ENCODE data around the gene ETS2.

ETS2 gene

DNA sequence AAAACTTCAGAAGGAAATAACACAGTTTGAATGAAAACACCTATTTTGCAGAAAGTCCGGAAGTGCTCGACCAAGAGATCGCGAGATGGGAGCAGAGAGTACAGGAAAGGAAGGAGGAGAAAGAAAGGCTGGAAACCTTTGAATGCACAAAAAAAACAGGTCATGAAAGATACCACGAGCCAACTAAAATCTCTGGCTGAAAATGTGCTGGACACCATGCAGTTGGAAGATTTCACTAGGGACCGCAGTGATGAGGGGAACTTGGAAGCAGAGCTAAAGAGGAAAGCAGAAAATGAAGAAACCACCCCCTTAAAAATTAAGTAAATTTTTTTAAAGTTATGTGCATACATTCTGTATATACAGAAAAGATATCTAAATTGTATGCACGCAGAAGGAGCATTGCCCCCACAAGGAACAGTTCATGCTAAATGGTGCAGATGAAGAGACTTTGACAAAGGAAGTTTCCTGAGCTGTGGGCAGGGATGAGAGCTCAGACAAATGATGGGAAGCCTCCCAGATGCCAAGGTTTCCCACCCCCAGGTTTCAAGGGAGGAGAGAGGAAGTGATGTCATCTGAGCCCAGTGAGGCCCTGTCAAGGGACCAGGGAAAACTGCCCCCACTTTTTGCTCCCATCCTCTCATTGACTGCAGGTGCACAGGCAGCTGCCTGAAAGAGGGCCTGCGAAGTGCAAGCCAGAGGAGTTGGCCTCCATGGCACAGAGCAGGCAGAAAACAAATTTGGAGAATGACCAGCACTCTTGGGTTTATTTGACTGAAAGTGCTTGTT, 52.5 kb downstream of the ETS2 start:
- H3K27me3 ChIP-seq (ENCODE audit: insufficient read depth, poor library complexity, severe bottlenecking): no peaks in the 10 kb centered on the region
- no peak for TF ChIP-seq SPI1 (IDR thresholded peaks at IDR 0.05; ENCODE audit: borderline replicate concordance, low read depth)
- no peak for TF ChIP-seq GABPA (IDR thresholded peaks at IDR 0.05; ENCODE audit: low read depth)
- no peak for TF ChIP-seq REST (IDR thresholded peaks at IDR 0.05; ENCODE audit: insufficient replicate concordance, low read depth)
- TF ChIP-seq CTCF (IDR thresholded peaks at IDR 0.05; ENCODE audit: insufficient read depth, low read length): no peak
- TF ChIP-seq POLR2AphosphoS5 (IDR thresholded peaks at IDR 0.05; ENCODE audit: low read depth): no peak
- no peak overlapping the region for H3K27ac ChIP-seq (replicated peaks)
- H3K4me3 ChIP-seq (replicated peaks; ENCODE audit: insufficient read depth, low read length): no peak overlapping the region
- no peak for DNase-seq (ENCODE audit: low read depth in 1 of 2, low spot score in 1 of 2)

- no peaks in the 10 kb centered on the region for H3K27me3 ChIP-seq (ENCODE audit: insufficient read depth, poor library complexity, severe bottlenecking)
- no peak for TF ChIP-seq POLR2AphosphoS5 (IDR thresholded peaks at IDR 0.05; ENCODE audit: low read depth)
- TF ChIP-seq CTCF (IDR thresholded peaks at IDR 0.05; ENCODE audit: insufficient read depth, low read length): no peak
- TF ChIP-seq SPI1 (IDR thresholded peaks at IDR 0.05; ENCODE audit: borderline replicate concordance, low read depth): no peak
- no peak for TF ChIP-seq REST (IDR thresholded peaks at IDR 0.05; ENCODE audit: insufficient replicate concordance, low read depth)
- no peak for TF ChIP-seq GABPA (IDR thresholded peaks at IDR 0.05; ENCODE audit: low read depth)
- DNase-seq (ENCODE audit: low read depth in 1 of 2, low spot score in 1 of 2): no peak
- no peak overlapping the region for H3K4me3 ChIP-seq (replicated peaks; ENCODE audit: insufficient read depth, low read length)
- no peak overlapping the region for H3K27ac ChIP-seq (replicated peaks)
Observed at GRCh38 chr21:38858812-38859205, 53.1 kb downstream of the ETS2 start.

DNA sequence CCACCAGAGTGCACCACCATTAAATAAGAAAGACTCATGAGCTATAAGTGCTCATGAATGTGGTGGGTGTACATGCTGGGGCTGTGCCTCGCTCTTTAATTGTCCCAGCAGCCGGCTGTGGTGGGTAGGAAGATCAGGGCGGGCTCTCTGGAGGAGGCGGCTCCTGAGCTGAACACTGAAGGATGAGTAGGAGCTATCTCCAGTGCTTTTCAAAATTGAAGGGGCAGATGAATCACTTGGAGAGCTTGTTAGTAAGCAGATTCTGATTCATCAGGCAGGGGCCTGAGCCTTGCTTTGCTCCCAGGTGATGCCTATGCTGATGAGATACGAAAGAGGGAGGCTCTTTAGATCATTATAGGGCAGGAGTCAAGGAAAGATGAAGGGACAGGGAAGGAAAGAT, 54.1 kb downstream of the ETS2 start:
- H3K27me3 ChIP-seq (ENCODE audit: insufficient read depth, poor library complexity, severe bottlenecking): no peaks in the 10 kb centered on the region
- no peak overlapping the region for H3K27ac ChIP-seq (replicated peaks)
- TF ChIP-seq GABPA (IDR thresholded peaks at IDR 0.05; ENCODE audit: low read depth) (no peak), CTCF (IDR thresholded peaks at IDR 0.05; ENCODE audit: insufficient read depth, low read length) (no peak), REST (IDR thresholded peaks at IDR 0.05; ENCODE audit: insufficient replicate concordance, low read depth) (no peak), SPI1 (IDR thresholded peaks at IDR 0.05; ENCODE audit: borderline replicate concordance, low read depth) (no peak), POLR2AphosphoS5 (IDR thresholded peaks at IDR 0.05; ENCODE audit: low read depth) (no peak)
- DNase-seq (ENCODE audit: low read depth in 1 of 2, low spot score in 1 of 2): no peak
- no peak overlapping the region for H3K4me3 ChIP-seq (replicated peaks; ENCODE audit: insufficient read depth, low read length)
